ENCODE measurements around the gene GGACT.

DNA sequence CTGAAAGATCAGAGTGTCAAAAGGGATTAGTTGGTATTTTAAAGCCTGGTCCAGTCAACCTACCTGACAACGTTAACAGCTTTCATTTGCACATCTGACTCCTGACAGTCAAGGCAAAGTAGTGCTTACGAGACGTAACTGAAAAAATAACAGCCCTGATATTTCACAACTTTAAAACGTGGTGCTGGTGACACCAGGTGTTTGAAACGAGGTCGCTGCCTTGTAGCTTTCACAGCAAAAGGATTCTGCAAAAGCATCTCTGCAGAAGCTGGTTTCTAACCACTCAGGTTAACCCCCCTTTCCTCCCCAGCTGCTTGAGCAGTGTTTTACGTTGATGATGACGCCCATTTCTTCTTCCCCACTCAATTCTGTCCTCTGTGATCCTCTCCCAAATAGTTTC is 23.3 kb downstream of the GGACT start:
- TF ChIP-seq, protein P1, sequence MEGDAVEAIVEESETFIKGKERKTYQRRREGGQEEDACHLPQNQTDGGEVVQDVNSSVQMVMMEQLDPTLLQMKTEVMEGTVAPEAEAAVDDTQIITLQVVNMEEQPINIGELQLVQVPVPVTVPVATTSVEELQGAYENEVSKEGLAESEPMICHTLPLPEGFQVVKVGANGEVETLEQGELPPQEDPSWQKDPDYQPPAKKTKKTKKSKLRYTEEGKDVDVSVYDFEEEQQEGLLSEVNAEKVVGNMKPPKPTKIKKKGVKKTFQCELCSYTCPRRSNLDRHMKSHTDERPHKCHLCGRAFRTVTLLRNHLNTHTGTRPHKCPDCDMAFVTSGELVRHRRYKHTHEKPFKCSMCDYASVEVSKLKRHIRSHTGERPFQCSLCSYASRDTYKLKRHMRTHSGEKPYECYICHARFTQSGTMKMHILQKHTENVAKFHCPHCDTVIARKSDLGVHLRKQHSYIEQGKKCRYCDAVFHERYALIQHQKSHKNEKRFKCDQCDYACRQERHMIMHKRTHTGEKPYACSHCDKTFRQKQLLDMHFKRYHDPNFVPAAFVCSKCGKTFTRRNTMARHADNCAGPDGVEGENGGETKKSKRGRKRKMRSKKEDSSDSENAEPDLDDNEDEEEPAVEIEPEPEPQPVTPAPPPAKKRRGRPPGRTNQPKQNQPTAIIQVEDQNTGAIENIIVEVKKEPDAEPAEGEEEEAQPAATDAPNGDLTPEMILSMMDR (IDR thresholded peaks at IDR 0.05), result no peak
- no peak for TF ChIP-seq POLR2A (IDR thresholded peaks at IDR 0.05)

Data from Peyer's patch (tissue), 4 donors.